Stimulated activated CD8-positive, alpha-beta memory T cell treated with anti-CD3 and anti-CD28 coated beads, Interleukin-12 subunit alpha, Interleukin-12 subunit beta, amount 100 ng/mL, for 24 hours (primary cell): ENCODE results near the gene ABR.
"Not testable (repeated sequence)": the region's sequence is repeated elsewhere in the genome, so short reads cannot be mapped to it uniquely, and the experiment has no call there.

Experiments used
- DNase-seq: peaks from one replicate; pipeline ENCODE4 v3.0.0-alpha.2; 2020; ENCODE audit errors: extremely low read depth

ABR gene

GRCh38 chr17:1173432-1174262 lies 6.1 kb downstream of the ABR start:
- DNase-seq, result no peak

DNA sequence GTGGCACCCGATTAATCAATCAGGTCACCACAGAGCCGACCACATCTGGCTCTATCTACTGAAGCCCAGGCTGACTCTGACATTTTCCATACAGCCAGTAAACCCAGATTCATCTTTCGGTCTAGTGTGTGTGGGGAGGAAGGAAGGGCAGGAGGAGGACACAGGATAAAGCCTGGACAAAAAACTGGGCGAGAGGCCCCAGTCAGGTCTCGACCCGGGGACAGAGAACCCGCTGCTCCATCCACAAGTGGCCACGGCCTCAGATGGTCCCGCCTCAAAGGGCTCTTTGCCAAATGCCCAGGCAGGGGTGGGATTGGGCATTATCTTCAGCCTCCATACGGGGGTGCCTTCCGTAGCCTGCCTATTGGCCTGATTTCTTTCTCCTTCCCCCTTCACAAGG lies 7.8 kb downstream of the ABR start:
- DNase-seq, result no peak

DNA sequence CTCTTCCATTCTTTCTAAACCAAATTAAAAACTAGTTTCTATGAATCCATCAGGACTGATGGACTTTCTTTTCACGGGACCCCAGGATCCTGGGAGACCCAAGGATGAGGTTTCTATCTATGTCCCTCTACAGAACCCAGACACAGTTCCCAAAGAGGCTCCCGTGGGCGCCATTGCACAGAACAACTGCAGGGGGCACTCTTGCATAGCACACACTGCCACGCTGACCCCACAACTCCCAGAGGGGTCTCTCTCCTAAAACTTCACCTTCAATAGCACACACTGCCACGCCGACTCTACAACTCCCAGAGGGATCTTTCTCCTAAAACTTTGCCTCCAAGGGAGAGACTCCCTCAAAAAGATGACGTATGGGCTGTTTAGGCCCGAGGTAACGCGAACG lies 9.0 kb downstream of the ABR start:
- DNase-seq, result no peak

- no peak for DNase-seq
Observed at GRCh38 chr17:1169929-1170312, 9.9 kb downstream of the ABR start.

GRCh38 chr17:1169221-1169928 lies 10.4 kb downstream of the ABR start:
- no peak for DNase-seq

GRCh38 chr17:1168533-1169220 lies 11.1 kb downstream of the ABR start:
- no peak for DNase-seq

DNA sequence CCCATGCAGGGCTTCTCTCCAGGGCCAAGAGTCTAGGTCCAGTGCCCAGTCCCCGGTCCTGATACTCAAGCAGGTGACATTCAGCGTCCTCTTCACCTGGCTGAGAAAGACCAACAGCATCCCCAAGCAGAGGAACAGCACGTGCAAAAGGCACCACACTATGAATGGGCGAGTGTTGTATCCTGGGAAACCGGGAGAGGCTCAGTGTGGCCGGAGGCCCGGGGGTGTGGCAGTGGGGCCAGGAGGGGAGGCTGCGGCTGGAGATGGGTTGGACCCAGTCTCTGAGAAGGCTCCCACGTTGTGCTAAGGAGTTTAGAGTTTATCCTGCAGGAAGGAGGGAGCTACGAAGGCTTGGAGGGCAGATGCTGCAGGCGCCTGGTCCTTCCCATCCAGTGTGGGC lies 13.5 kb downstream of the ABR start:
- no peak for DNase-seq

- DNase-seq, result no peak
Observed at GRCh38 chr17:1165836-1166235, 13.9 kb downstream of the ABR start.

- no peak for DNase-seq
Observed at GRCh38 chr17:1164935-1165556, 14.7 kb downstream of the ABR start.

DNA sequence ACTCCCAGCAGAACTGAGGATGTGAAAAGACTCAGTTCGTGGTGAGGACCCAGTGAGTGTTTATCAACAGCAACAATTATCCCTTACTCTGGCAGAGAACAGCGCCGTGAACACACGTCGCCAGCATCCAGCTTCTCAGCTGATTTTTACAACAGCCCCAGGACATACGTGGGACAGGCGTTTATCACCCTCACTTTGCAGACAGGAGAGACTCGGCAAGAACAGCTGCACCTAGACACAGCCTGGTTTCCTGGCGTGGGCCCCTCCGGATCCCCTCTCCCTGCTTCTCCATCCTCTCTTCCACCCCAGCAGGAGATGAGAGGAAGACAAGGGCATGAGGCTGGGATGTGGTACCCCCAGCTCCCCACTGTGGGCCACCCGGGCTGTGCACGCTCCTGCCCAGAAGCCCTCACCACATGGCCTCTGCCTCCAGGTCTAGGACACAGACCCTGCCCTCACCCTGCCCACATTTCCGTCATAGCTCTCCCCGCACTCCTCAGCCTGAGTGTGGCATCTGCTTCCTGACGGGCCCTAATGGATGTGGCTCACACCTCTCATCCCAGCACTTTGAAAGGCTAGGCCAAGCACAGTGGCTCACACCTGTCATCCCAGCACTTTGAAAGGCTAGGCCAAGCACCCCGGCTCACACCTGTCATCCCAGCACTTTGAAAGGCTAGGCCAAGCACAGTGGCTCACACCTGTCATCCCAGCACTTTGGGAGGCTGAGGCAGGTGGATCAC lies 17.5 kb downstream of the ABR start:
- no peak for DNase-seq

DNA sequence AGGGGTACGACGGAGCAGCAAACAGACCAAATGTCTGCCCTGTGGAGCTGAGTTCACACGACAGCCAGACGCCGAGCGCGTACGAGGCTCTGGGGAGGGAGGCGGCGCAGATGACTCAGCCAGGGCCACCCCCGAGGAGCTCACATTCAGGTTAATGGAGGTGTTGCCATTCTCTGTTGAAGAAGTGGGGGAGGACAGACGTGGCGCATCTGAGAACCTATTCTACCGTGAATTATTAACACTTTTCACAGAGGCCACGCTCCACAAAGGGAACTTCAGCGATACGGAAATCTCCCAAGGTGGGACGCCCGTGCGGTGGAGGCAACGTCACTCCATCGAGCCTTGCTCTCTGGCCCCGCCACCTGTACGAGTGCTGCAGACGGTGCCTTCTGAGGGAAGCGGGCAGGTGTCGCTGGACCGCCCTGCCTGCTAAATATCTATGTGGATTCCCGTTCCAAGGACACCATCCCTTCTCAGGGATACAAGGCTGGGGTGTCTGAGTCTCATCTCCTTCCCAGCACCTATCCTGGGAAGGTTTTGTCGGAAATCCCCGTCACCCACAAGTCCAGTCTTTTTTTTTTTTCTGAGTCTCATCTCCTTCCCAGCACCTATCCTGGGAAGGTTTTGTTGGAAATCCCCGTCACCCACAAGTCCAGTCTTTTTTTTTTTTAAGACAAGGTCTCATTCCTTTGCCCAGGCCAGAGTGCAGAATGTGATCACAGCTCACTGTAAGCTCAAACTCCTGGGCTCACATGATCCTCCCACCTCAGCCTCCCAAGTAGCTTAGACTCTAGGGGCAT lies 19.0 kb downstream of the ABR start:
- DNase-seq, result no peak

- DNase-seq, result no peak
Observed at GRCh38 chr17:1159431-1160180, 20.2 kb downstream of the ABR start.

DNA sequence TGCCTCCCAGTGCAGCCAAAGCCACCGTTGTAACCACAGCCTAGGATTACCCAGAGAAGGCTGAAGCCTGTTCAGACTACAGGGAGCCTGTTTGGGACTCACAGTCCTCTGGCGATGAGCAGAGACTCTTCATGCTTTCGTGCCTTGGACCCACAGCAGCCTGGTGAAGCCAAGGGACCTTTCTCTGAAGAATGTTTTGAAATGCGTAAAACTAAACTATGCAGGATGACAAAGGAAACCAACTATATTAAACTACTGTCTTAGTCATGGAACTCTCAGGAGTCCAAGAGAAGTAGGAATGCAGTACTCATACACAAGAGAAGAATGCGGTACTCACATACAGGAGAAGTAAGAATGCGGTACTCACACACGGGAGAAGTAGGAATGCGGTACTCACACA lies 20.9 kb downstream of the ABR start:
- no peak for DNase-seq

DNA sequence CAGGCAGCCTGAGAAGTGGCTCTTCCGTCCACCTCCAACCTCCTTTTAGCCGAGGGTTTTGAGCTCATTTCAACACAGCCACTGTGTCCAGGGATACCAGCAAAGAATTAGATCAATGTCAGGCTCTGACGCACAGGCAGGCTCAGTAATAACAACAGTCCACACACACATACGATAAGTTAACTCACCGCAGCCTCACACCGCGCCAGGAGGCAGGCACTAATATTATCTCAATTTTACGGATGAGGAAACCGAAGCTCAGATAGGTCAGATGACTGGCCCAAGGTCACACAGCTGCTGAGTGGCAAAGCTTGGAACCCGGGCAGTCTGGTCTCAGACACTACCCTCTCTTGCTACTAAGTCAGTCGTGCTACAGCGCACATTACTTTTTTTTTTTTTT lies 22.9 kb downstream of the ABR start:
- DNase-seq, result no peak

DNA sequence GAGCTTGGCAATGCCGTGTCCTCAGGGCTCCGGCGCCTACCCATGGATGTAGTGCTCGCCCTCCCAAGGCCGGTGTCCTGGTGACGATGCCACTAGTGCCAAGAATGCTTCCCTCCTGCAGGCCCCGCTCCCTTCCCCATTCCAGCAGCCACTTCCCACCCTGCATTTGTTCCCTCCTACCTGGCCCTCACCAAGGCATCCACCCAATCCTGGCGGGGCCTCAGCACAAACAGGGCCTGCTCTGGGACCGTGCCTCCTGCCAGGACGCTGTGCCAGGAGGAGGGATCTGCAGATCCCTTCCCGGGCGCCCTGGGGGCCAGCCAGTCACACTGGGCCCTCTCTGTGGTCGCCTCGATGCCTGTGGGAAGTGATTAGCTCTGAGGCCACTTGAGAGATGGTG lies 25.1 kb downstream of the ABR start:
- no peak for DNase-seq

GRCh38 chr17:1153795-1154546 lies 25.8 kb downstream of the ABR start:
- DNase-seq, result no peak

DNA sequence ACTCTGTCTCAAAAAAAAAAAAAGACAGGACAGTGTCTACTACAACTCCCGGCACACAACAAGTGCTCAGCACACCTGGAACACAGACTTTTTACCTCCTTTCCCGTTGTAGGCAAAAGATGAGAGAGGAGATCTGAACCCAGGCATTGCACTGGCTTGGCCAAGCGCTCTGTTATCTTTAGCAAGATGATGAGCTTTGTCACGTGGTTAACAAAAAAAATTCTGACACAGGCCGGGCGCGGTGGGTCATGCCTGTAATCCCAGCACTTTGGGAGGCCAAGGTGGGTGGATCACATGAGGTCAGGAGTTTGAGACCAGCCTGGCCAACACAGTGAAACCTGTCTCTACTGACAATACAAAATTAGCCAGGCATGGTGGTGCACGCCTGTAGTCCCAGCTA lies 27.2 kb downstream of the ABR start:
- DNase-seq, result not testable (repeated sequence)

DNA sequence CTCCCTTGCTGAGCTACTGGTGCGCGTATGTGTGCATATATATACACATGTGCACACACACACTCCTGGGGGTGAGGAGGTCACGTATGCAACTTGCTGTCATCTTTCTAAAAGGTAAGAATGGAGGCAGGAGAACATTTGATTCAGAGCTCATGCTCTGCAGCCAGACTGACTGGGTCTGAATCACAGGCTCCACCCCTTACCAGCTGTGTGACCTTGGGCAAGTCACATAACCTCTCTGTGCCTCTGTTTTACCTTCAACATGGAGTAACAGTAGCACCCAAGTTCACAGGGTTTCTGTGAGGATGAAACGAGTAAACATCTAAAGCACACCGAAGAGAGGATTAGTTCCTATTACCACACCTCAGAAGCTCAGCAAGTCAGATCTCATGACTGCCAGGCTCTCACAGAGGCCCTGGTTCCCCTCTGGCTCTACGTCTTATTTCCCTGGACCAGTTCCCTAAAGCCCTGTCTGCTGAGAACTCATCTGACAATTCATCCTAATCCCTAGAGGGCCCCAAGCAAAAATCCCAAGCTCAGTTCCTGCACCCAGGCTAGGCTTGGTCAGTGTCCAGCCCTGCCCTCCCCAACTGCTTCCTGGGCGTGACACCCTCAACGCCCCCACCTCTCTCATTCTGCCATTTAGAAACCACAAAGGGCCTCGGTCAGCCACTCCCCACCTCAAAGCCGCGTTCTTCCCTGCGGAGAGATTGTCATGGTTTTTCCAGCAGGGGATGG lies 28.7 kb downstream of the ABR start:
- DNase-seq, result no peak

GRCh38 chr17:1149869-1150268 lies 29.9 kb downstream of the ABR start:
- DNase-seq, result no peak
